ENCODE results near the gene ST7L. TPM values are rescaled to one million over a fixed set of nuclear protein-coding genes. Genes with fewer than 3 reads are reported as not detected.

ST7L gene
- total and polyA plus RNA-seq, 9 of the 15 experiments (the other 6 are each of a cell fraction or from before 2014, with no cell fraction given): 9.0 to 32.5 (median 26.6) TPM

GRCh38 chr1:112557385-112557784, 61.6 kb downstream of the ST7L start:
- ATAC-seq (peak; percentile 31; the same call in 1 of the 3 replicates), DNase-seq (ENCODE audit: extremely low read depth in 1 of 4, low spot score in 3 of 4) (no peak), FAIRE-seq (no peak)
- Histone ChIP-seq H4K20me1 (replicated peaks; ENCODE audit: control insufficient read depth, insufficient read depth, low read length) (no peaks in the 10 kb centered on the region), H3K27ac (ENCODE audit: extremely low read depth, low read depth, low read length) (no peak overlapping the region), H3K4me1 (replicated peaks in 1 of 2; ENCODE audit: control insufficient read depth in 2 of 2, insufficient read depth in 2 of 2, low read length in 2 of 2) (no peaks in the 10 kb centered on the region; a peak in 1 of 5 replicates), H3K79me2 (ENCODE audit: control insufficient read depth, insufficient read depth, low read length) (no peaks in the 10 kb centered on the region), H3K4me3 (no peak overlapping the region), H3K9me3 (replicated peaks; ENCODE audit: control insufficient read depth, insufficient read depth, low read depth, low read length) (no peaks in the 10 kb centered on the region), H3K27me3 (ENCODE audit: control insufficient read depth in 2 of 2, insufficient read depth in 2 of 2, low read length in 2 of 2) (no peaks in the 10 kb centered on the region), H3K36me3 (ENCODE audit: control insufficient read depth, insufficient read depth, low read length) (no peaks in the 10 kb centered on the region; the same call in 2 of the 3 replicates), H3K9me1 (ENCODE audit: control insufficient read depth, insufficient read depth, low read length) (no peaks in the 10 kb centered on the region), H2AFZ (ENCODE audit: low read depth, low read length) (peak overlapping the region; percentile 35; the same call in 1 of the 2 replicates), H3K9ac (ENCODE audit: insufficient read depth in 1 of 2, low read depth in 2 of 2, low read length in 2 of 2) (no peak overlapping the region), H3K4me2 (ENCODE audit: insufficient read depth, low read length) (no peak overlapping the region)
- ChIA-PET POLR2A (interaction anchor here (1.8 kb wide), 1 partner anchor 14 kb away, joined by 5 read pairs; no protein-coding TSS in a partner anchor), CTCF (ENCODE audit: low intra/inter-chr PET ratio) (interaction anchor here (0.7 kb wide), 1 partner anchor 83 kb away, joined by 3 read pairs; no protein-coding TSS in a partner anchor)
- in situ Hi-C loops (cut with MboI) (no loop called here), intact Hi-C loops (cut with micrococcal nuclease) (no loop called here)
- WGBS (ENCODE audit: insufficient coverage, low coverage, missing lambda C conversion rate): 100% methylated on average over 1 of the region's 1 CpG
- BruUV-seq (replicated peaks): no TSS peak
- TF ChIP-seq FUS (optimal IDR thresholded peaks at IDR 0.05; ENCODE audit: low read depth, low read length): no peak
- TF ChIP-seq MCM3 (IDR thresholded peaks at IDR 0.05): no peak
- no peak for TF ChIP-seq MNT (conservative IDR thresholded peaks at IDR 0.05)
- TF ChIP-seq C11orf30 (IDR thresholded peaks at IDR 0.05; ENCODE audit: low read depth): peak; percentile 97
- no peak for TF ChIP-seq POLR2AphosphoS2 (IDR thresholded peaks at IDR 0.05; ENCODE audit: low read length)
- no peak for TF ChIP-seq NONO (IDR thresholded peaks at IDR 0.05; ENCODE audit: low read depth in 2 of 2, low read length in 1 of 2)
- TF ChIP-seq RBM15 (IDR thresholded peaks at IDR 0.05; ENCODE audit: insufficient read depth, low read length): no peak
- peak; percentile 98 for TF ChIP-seq ZNF316 (IDR thresholded peaks at IDR 0.05)
- no peak for TF ChIP-seq WHSC1 (IDR thresholded peaks at IDR 0.05; ENCODE audit: low read length)
- no peak for TF ChIP-seq SFPQ (IDR thresholded peaks at IDR 0.05; ENCODE audit: low read depth, low read length)
- no peak for TF ChIP-seq PBX2 (CRISPR knock-in tag; IDR thresholded peaks at IDR 0.05; ENCODE audit: low read depth)
- TF ChIP-seq PBX2 (tag; conservative IDR thresholded peaks at IDR 0.05; ENCODE audit: low read depth): peak; percentile 32; the same call in 1 of the 2 replicates
- TF ChIP-seq RUNX1 (IDR thresholded peaks at IDR 0.05; ENCODE audit: low read depth): no peak
- TF ChIP-seq MAFG (tag; conservative IDR thresholded peaks at IDR 0.05): peak; percentile 97
- 0 out of 2 replicates have a peak, but pooled peaks have one; percentile 28 for TF ChIP-seq ZNF445 (CRISPR knock-in tag; IDR thresholded peaks at IDR 0.05; ENCODE audit: low read depth)
- TF ChIP-seq EP400 (IDR thresholded peaks at IDR 0.05): 0 out of 2 replicates have a peak, but pooled peaks have one; percentile 14
- TF ChIP-seq MAFK (IDR thresholded peaks at IDR 0.05; ENCODE audit: low read length): peak; percentile 86
- TF ChIP-seq ZFX (CRISPR knock-in tag; IDR thresholded peaks at IDR 0.05): no peak

All from K562 (cell line).